COLO829 (cell line): ENCODE results near the gene BEST1.
"Not testable (repeated sequence)": the region's sequence is repeated elsewhere in the genome, so short reads cannot be mapped to it uniquely, and the experiment has no call there.

Experiments used
- DNase-seq: peaks from one replicate; pipeline ENCODE4 v3.0.0; 2012; ENCODE audit warnings: low spot score

BEST1 gene

GRCh38 chr11:61978703-61979661 is 28.8 kb downstream of the BEST1 start:
- no peak for DNase-seq

DNA sequence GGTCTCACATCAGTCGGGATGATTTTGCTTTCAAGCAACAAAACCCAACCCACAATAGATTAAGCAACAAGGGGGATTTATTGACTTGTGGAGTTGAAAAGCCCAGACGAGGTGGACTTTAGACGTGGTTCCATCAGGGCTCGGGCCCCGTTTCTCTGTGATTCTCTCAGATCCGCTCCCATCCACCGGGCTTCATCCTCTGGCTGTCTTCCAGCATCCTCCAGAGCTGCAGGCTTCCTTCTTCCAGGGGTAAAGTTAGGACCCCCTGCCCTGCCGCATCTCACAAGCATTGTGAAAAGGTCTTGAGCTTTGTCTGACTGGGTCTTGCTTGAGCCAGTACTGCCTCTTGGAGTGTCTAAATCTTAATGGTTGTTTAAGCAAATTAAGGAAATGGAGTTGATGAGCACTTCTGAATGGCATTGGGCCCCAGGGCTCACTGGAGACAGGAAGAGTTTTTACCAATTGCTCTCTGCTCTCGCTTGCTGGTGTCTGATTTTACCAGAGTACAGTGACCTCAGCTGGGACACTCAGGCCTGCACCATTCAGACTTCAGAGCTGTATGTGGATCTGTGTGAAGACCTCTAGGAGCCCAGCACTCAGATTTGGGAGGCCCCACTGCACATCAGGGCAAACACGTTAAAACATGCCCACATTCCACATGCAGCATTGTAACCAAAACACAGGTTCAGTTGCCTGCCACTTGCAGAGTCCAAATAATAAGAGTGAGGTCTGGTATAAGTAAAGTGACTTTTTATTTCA is 30.8 kb downstream of the BEST1 start:
- no peak for DNase-seq

GRCh38 chr11:61983419-61983818 is 33.3 kb downstream of the BEST1 start:
- no peak for DNase-seq

- no peak for DNase-seq
These were observed 35.7 kb downstream of the BEST1 start for GRCh38 chr11:61985869-61986268.

- no peak for DNase-seq
These were observed 44.8 kb downstream of the BEST1 start for GRCh38 chr11:61994981-61995380.

GRCh38 chr11:61996933-61997332 is 46.8 kb downstream of the BEST1 start:
- no peak for DNase-seq

DNA sequence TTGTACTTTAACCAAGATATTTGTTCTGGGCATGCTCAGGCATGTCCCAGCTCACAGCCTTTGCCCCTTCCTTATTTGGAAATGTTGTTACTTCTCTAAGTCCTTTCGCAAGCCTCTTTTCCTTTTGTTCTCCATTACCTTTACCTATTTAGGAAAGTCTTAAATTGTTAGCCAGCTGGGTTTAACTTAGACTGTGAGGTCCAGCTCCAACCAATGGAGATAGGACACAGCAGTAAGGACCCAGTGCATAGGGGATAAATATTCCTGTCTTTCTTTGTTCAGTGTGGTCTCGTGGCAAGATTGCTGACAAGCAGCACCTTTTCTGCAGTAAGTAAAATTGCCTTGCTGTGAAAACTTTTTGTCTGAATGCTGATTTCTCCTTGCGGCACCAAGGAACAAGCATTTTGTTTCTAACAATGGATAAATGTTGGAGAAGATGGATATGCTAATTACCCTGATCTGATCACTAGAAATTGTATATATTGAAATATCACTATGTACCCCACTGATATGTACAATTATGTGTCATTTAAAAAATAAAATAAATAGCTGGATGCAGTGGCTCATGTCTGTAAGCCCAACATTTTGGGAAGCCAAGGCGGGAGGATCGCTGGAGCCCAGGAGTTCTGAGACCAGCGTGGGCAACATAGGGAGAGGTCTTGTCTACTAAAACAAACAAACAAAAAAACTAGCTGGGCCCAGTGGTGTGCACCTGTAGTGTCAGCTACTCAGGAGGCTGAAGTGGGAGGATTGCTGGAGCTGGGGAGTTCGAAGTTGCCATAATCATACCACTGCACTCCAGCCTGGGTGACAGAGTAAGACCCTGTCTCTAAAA is 49.2 kb downstream of the BEST1 start:
- DNase-seq, result no peak

DNA sequence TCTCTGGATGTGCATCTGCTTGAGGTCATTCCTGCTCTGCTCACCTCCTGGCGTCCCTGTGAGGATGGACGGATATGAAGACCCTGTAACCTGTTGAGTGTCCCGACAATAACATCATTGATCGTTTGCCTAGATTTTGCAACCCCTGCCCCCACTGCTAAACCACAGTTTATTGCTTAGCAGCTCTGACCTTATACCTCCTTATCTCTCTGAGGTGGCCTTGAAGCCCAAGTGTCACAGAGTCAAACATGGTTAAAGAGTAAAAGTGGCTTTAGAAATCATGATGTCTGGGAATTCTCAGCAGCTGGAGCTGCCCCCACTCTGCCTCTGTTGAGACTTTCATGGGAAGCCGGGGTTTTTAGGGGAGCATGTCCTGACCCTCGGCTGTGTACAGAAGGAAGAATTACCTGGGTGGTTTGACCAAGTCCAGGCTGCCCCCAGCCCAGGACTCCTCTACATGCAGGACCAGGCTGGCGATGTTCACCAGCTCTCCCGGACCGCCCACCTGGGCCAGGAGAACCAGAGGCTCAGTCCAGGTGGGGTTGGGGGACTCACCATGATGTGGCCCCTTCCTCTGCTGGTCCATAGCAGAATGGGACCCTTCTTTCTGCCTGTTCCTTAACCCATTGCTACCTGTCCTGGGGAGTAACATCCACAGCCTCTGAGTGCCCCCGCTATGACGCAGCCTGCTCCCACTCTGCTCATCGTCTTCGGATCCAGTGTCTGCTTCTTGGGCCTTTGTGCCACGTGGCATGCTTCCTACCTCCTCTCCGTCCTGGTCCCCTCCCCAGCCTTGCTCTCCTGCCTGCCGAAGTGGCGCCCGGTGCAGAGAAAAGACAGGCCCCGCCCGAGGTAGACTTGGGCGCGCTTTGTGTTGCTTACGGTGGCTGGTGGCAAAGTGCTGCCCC is 50.6 kb downstream of the BEST1 start:
- no peak for DNase-seq

DNA sequence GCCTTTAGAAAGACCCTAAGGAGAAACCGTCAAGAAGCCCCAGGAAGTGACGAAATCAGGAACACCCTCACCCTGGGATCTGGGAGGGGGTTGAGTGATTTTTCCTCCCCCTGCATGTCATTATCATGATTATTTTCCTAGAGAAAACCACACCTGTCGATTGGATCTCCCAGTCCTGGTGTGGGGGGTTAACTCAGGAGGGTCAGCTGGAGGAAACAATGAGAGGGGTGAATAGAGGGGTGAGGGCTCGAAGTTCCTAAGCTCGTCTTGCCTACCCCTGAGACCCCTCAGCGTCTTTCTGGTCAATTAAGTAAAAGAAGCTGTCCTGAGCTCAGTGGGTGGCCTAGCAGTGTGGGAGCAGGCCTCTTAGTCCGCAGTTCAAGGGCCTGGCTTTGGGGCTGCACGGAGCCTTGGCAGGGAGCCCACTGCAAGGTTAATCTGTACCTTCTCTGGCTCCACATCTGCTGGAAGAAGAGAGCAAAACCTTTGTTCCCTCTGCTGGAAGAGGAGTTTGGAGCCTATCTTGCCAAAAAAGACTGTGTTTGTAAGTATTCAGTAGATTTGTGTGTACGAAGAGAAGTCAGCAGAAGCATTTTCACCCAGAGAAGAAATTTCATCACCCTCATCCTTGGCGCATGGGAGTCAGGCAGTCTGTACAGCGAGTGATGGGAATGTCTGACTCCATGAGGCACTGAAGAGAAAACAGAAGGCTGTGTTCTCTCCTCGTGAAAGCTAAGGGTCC is 51.5 kb downstream of the BEST1 start:
- no peak for DNase-seq

- DNase-seq, result not testable (repeated sequence)
These were observed 52.1 kb downstream of the BEST1 start for GRCh38 chr11:62002283-62002682.

DNA sequence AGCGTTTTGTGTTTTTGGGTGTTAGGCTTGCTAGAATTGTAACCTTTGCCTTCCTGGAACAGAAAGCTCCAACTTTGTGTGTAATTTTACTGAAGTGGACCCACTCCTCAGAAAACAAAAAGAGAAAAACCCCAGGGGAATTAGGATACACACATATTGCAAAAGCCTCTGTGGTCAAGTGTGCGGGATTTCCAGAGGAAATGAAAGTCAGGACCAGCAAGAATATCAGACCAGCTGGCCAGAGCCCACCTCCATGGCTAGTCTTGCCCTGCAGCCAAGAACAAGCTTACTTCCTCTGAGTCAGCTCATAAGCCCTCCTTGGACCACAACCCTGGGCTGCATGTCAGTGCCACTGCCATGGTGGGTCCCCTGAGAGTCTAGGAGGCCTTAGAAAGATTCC is 54.3 kb downstream of the BEST1 start:
- no peak for DNase-seq

DNA sequence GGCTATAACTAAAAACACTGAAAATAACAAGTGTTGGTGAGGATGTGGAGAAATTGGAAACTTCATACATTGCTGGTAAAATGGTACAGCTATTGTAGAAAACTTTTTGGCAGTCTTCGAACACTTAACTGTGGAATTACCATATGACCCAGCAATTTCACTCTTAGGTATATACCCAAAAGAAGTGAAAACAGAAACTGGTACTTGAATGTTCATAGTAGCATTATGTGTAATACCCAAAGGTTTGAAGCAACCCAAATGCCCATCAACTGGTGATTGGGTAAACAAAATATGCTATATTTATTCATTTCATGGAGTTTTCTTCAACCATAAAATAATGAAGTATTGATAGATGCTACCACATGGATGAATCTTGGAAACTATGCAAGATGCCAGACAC is 58.0 kb downstream of the BEST1 start:
- DNase-seq, result no peak

DNA sequence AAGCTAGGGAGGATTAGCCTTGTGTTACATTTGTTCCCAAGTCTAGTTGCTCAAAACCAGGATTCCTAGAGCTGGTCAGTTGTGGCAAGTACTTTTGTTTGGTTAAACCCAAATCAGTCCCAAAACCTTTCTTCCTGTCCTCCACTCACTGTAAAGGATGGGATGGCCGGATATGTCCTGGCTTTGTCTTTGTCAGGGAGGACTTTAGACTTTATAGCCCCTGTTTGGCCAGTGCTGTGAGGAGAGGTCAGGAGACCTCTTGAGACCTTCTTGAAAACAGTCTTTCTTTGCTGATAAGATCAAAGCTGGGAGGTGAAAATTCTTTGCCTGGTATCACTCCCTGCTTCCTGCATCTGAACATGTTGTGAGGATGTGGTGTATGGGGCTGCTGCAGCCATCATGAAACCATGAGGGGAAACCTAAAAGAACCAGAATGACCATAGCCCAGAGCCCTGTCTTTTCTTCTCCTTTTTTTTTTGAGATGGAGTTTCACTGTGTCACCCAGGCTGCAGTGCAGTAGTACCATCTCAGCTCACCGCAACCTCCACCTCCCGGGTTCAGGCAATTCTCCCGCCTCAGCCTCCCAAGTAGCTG is 60.9 kb downstream of the BEST1 start:
- DNase-seq, result no peak

- no peak for DNase-seq
These were observed 61.7 kb downstream of the BEST1 start for GRCh38 chr11:62011881-62012280.

- DNase-seq, result no peak
These were observed 62.3 kb downstream of the BEST1 start for GRCh38 chr11:62012451-62012831.

DNA sequence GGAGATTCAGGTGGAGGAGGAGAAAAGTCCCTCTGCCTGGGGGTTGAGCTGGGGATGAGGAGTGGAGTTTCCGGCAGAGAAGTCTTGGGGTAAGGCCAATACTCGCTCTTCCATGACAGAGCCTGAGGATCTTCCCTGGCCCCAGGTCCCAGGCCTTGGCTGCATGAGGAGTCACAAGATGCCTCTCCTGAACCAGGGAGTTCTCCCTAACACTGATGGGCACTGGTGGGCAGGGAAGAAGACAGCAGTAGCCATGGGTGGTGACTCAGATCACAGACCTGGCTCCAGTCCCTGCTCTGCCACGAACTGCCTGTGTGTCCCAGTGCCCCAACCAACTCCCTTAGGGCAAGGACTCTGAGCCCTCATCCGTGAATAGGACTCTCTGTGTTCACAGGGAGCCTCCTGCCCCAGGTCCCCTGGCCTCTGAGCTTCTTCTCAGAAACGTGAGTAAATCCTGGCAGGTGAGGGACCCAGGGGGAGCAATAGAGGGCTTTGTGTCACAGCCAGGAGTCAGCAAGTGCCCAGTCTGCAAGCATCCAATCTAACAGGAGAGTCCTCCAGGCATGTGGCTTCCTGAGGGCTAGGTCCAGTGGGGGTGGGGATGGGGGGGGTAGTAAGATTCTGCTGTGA is 62.8 kb downstream of the BEST1 start:
- peak; percentile 24 for DNase-seq
